PC-3 (cell line): ENCODE results near the gene WDR7. TPM values are rescaled to one million over a fixed set of nuclear protein-coding genes. Genes with fewer than 3 reads are reported as not detected.

Source experiments
- ATAC-seq: fragments of 200-7000 bp; cut with Tn5 transposase; 2 replicates; pipeline ENCODE4 v1.9.1; 2020; ENCODE audit warnings: mild to moderate bottlenecking, moderate library complexity
- BruUV-seq: library from RNA; stranded (reverse); fragments of 400-500 nt; replicated peaks from 2 replicates; lab custom pipeline; 2021; lab: Mats Ljungman, UMichigan
- CTCF ChIA-PET: fragments of 300-600 bp; sonication (Branson Sonifier 250); formaldehyde crosslinking; loops from one replicate; lab custom pipeline; 2022; ENCODE audit warnings: antibody characterized with exemption; lab: Charles Lee
- POLR2A ChIA-PET: fragments of 300-600 bp; sonication (Branson Sonifier 250); formaldehyde crosslinking; loops from one replicate; lab custom pipeline; 2022; ENCODE audit warnings: antibody characterized with exemption; ENCODE audit not compliant: unreplicated experiment; lab: Charles Lee
- DNase-seq: peaks from one replicate; pipeline ENCODE4 v3.0.0-alpha.2; 2015
- H2AFZ ChIP-seq: fragments of 300-600 bp; sonication (generic); 2 replicates; pipeline ENCODE4 v1.6.0; 2016; ENCODE audit warnings: antibody characterized with exemption, low read length
- H3F3A ChIP-seq: fragments of 300-600 bp; sonication (generic); one replicate; pipeline ENCODE4 v1.6.0; 2017; ENCODE audit warnings: antibody characterized with exemption, low read length, control low read depth, mild to moderate bottlenecking; ENCODE audit not compliant: unreplicated experiment
- H3K27ac ChIP-seq: fragments of 300-600 bp; sonication (generic); 2 replicates; pipeline ENCODE4 v1.5.1; 2016; ENCODE audit warnings: mild to moderate bottlenecking, low read length
- H3K27me3 ChIP-seq: fragments of 300-600 bp; sonication (generic); 2 replicates; pipeline ENCODE4 v1.6.1; 2016; ENCODE audit warnings: low read length, mixed read lengths
- H3K36me3 ChIP-seq: fragments of 300-600 bp; sonication (generic); 2 replicates; pipeline ENCODE4 v1.6.1; 2016; ENCODE audit warnings: low read depth, mixed run types, low read length, mixed read lengths
- H3K4me1 ChIP-seq: fragments of 300-600 bp; sonication (generic); 2 replicates; pipeline ENCODE4 v1.5.1; 2016; ENCODE audit warnings: low read length; ENCODE audit not compliant: insufficient read depth
- H3K4me2 ChIP-seq: fragments of 300-600 bp; sonication (generic); 2 replicates; pipeline ENCODE4 v1.6.0; 2016; ENCODE audit warnings: low read length
- H3K4me3 ChIP-seq: fragments of 300-600 bp; sonication (generic); 2 replicates; pipeline ENCODE4 v1.5.1; 2016; ENCODE audit warnings: mild to moderate bottlenecking, low read length, mixed read lengths
- H3K79me2 ChIP-seq: fragments of 300-600 bp; sonication (generic); 2 replicates; pipeline ENCODE4 v1.6.1; 2017; ENCODE audit warnings: low read length, mixed read lengths
- H3K9ac ChIP-seq: fragments of 300-600 bp; sonication (generic); 2 replicates; pipeline ENCODE4 v1.6.0; 2016; ENCODE audit warnings: mild to moderate bottlenecking, low read length
- H3K9me2 ChIP-seq: fragments of 300-600 bp; sonication (generic); replicated peaks from 2 replicates; pipeline ENCODE4 v1.6.1; 2016; ENCODE audit warnings: mixed run types, low read length, mixed read lengths
- H3K9me3 ChIP-seq: fragments of 300-600 bp; sonication (generic); 2 replicates; pipeline ENCODE4 v1.6.1; 2016; ENCODE audit warnings: low read length, mixed read lengths
- H4K20me1 ChIP-seq: fragments of 300-600 bp; sonication (generic); 2 replicates; pipeline ENCODE4 v1.6.1; 2016; ENCODE audit warnings: low read length, mixed read lengths
- EZH2 ChIP-seq: fragments of 300-600 bp; sonication (generic); IDR thresholded peaks from one replicate; pipeline ENCODE4 v1.6.1; 2017; ENCODE audit warnings: antibody characterized with exemption, mild to moderate bottlenecking, low read length; ENCODE audit not compliant: unreplicated experiment
- EZH2phosphoT487 ChIP-seq: fragments of 300-600 bp; sonication (generic); IDR thresholded peaks from 2 replicates; pipeline ENCODE4 v1.6.1; 2018; ENCODE audit warnings: mild to moderate bottlenecking, antibody characterized with exemption, low read length, borderline replicate concordance
- intact Hi-C: fragments of 100-400 bp; cut with micrococcal nuclease; formaldehyde crosslinking; loops from 2 replicates; pipeline ENCODE4 v1.9.0; 2023
- total RNA-seq: library from RNA; depleted of rRNA; stranded (reverse); fragments of >200 nt; gene quantifications from 2 replicates; pipeline ENCODE4 v1.2.3, GENCODE V29; 2014
- TF ChIP-seq, protein P1 (sequence below): fragments of 300-600 bp; sonication (generic); conservative IDR thresholded peaks from 2 replicates; pipeline ENCODE4 v1.5.1; 2017; ENCODE audit warnings: antibody characterized with exemption, low read depth, mild to moderate bottlenecking, low read length

WDR7 gene
- total RNA-seq, 1 experiment from 2014 or later = 16.0 TPM

DNA sequence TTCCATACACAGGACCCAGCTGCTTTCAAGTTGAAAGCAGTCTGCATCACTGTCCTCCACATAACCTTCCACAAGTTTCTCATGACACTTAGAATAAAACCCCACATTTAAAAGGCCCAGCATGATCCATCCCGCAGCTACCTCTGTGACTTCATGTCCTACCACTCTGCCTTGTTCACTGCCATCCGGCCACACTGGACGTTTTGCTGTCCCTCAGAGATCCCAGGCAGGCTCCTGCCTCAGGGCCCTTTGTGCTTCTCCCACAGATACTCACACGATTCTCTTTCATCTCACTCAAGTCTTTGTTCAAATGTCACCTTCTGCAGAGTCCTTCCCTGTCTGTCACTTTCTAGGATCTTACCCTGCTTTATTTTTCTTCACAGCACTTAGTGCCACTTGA, 262.8 kb downstream of the WDR7 start:
- POLR2A ChIA-PET = no interaction called here
- Histone ChIP-seq H3K27ac (no peak overlapping the region), H3K4me3 (no peak overlapping the region), H3K79me2 (no peaks in the 10 kb centered on the region), H3K36me3 (no peaks in the 10 kb centered on the region), H4K20me1 (no peaks in the 10 kb centered on the region), H3K4me1 (no peaks in the 10 kb centered on the region), H3K4me2 (no peak overlapping the region), H3K27me3 (no peaks in the 10 kb centered on the region), H3K9ac (no peak overlapping the region), H3K9me2 (no peaks in the 10 kb centered on the region), H3F3A (no peaks in the 10 kb centered on the region), H3K9me3 (no peaks in the 10 kb centered on the region), H2AFZ (no peak overlapping the region)
- TF ChIP-seq, protein P1, sequence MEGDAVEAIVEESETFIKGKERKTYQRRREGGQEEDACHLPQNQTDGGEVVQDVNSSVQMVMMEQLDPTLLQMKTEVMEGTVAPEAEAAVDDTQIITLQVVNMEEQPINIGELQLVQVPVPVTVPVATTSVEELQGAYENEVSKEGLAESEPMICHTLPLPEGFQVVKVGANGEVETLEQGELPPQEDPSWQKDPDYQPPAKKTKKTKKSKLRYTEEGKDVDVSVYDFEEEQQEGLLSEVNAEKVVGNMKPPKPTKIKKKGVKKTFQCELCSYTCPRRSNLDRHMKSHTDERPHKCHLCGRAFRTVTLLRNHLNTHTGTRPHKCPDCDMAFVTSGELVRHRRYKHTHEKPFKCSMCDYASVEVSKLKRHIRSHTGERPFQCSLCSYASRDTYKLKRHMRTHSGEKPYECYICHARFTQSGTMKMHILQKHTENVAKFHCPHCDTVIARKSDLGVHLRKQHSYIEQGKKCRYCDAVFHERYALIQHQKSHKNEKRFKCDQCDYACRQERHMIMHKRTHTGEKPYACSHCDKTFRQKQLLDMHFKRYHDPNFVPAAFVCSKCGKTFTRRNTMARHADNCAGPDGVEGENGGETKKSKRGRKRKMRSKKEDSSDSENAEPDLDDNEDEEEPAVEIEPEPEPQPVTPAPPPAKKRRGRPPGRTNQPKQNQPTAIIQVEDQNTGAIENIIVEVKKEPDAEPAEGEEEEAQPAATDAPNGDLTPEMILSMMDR = no peak
- TF ChIP-seq EZH2phosphoT487 = no peak
- TF ChIP-seq EZH2 = no peak
- intact Hi-C loops = no loop called here
- no TSS peak for BruUV-seq
- DNase-seq (no peak), ATAC-seq (no peak)
- CTCF ChIA-PET = no interaction called here

DNA sequence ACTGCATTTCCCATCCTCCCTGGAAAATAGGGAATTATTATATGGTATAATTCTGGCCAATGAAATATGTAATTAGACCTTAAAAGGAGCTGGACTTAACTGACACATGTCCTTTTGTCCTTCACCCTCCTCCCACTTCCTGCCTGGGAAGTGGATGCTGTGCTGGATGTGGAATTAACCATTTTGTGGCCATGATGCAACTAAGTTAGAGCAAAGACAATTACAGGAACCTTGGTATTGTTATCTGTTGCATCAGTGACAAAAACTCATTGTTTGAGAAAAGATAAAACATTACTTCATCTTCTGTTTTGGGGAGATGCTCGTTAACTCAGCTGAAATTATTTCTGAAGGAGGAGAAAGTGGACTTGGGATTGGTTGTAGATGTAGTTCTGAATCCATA, 268.0 kb downstream of the WDR7 start:
- no peak overlapping the region for H3K27ac ChIP-seq
- no peak overlapping the region for H3K9ac ChIP-seq
- no peaks in the 10 kb centered on the region for H3K27me3 ChIP-seq
- no peaks in the 10 kb centered on the region for H3K9me2 ChIP-seq
- no peak for TF ChIP-seq EZH2
- TF ChIP-seq EZH2phosphoT487 = no peak
- TF ChIP-seq, protein P1 = no peak
- DNase-seq = no peak
- POLR2A ChIA-PET = interaction anchor here (0.7 kb wide), 1 partner anchor 1424 kb away, joined by 5 read pairs; no protein-coding TSS in a partner anchor
- ATAC-seq = no peak
- no peaks in the 10 kb centered on the region for H3K4me1 ChIP-seq
- H3K79me2 ChIP-seq = no peaks in the 10 kb centered on the region
- BruUV-seq = no TSS peak
- H2AFZ ChIP-seq = no peak overlapping the region
- H3K4me3 ChIP-seq = no peak overlapping the region
- CTCF ChIA-PET = no interaction called here
- H3F3A ChIP-seq = no peaks in the 10 kb centered on the region
- no peaks in the 10 kb centered on the region for H3K36me3 ChIP-seq
- intact Hi-C loops = no loop called here
- no peaks in the 10 kb centered on the region for H4K20me1 ChIP-seq
- no peak overlapping the region for H3K4me2 ChIP-seq
- H3K9me3 ChIP-seq = no peaks in the 10 kb centered on the region

DNA sequence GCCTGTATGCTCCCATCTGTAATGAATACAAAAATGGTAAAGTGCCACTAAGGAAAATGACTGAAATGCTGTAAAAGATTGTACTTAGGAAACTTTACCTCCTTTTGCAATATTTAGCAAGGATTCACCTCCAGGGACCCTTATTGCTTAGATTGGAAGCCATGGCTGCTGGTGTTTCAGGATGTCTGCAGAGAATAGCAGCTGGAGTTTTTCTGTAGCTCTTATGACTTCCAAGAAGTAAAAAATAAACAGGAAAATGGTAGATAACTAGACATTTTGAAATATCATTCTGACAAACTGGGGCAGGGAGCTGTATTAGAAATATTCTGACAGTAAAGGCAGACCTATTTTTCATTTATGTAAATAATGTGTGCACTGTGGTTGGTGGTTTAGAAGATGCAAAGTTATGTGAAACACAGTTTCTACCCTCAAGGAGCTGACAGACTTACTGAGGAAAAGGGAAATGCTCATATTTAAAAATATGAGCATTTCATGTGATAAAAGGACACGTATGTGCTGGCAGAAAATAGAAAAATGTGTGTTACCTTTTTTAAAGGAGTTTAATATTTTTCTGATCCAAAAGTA, 270.8 kb downstream of the WDR7 start:
- Histone ChIP-seq H3K4me2 (no peak overlapping the region), H3K9me3 (no peaks in the 10 kb centered on the region), H3K9me2 (no peaks in the 10 kb centered on the region), H3K79me2 (no peaks in the 10 kb centered on the region), H3K27me3 (no peaks in the 10 kb centered on the region), H3K4me1 (no peaks in the 10 kb centered on the region), H3K36me3 (no peaks in the 10 kb centered on the region), H4K20me1 (no peaks in the 10 kb centered on the region), H3F3A (no peaks in the 10 kb centered on the region), H2AFZ (no peak overlapping the region), H3K9ac (no peak overlapping the region), H3K4me3 (no peak overlapping the region), H3K27ac (no peak overlapping the region)
- ChIA-PET CTCF (no interaction called here), POLR2A (no interaction called here)
- ATAC-seq = no peak
- intact Hi-C loops = no loop called here
- TF ChIP-seq, protein P1 = no peak
- TF ChIP-seq EZH2 (no peak), EZH2phosphoT487 (no peak)
- no peak for DNase-seq
- BruUV-seq = no TSS peak
